Ishikawa (cell line): ENCODE measurements around the gene ITCH.

Source experiments
- CEBPB ChIP-seq: IDR thresholded peaks from 2 replicates; pipeline ENCODE4 v1.6.1; 2012
- EGR1 ChIP-seq: IDR thresholded peaks from 2 replicates; pipeline ENCODE4 v1.6.1; 2012
- EP300 ChIP-seq: IDR thresholded peaks from 2 replicates; pipeline ENCODE4 v1.6.1; 2012; ENCODE audit warnings: borderline replicate concordance
- FOXM1 ChIP-seq: IDR thresholded peaks from 2 replicates; pipeline ENCODE4 v1.6.1; 2012; ENCODE audit warnings: low read depth, borderline replicate concordance
- MAX ChIP-seq: IDR thresholded peaks from 2 replicates; pipeline ENCODE4 v1.6.1; 2012
- TEAD4 ChIP-seq: IDR thresholded peaks from 2 replicates; pipeline ENCODE4 v1.6.1; 2012
- TF ChIP-seq, protein P1 (sequence below): IDR thresholded peaks from 2 replicates; pipeline ENCODE4 v1.6.1; 2012
- TF ChIP-seq, protein P2 (sequence below): IDR thresholded peaks from 2 replicates; pipeline ENCODE4 v1.6.1; 2012; ENCODE audit warnings: low read depth, mild to moderate bottlenecking

GRCh38 chr20:34530342-34530741 lies 167.3 kb downstream of the ITCH start:
- TF ChIP-seq, protein P1, sequence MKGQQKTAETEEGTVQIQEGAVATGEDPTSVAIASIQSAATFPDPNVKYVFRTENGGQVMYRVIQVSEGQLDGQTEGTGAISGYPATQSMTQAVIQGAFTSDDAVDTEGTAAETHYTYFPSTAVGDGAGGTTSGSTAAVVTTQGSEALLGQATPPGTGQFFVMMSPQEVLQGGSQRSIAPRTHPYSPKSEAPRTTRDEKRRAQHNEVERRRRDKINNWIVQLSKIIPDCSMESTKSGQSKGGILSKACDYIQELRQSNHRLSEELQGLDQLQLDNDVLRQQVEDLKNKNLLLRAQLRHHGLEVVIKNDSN = no peak
- TF ChIP-seq EGR1 = no peak
- TF ChIP-seq FOXM1 = no peak
- TF ChIP-seq, protein P2, sequence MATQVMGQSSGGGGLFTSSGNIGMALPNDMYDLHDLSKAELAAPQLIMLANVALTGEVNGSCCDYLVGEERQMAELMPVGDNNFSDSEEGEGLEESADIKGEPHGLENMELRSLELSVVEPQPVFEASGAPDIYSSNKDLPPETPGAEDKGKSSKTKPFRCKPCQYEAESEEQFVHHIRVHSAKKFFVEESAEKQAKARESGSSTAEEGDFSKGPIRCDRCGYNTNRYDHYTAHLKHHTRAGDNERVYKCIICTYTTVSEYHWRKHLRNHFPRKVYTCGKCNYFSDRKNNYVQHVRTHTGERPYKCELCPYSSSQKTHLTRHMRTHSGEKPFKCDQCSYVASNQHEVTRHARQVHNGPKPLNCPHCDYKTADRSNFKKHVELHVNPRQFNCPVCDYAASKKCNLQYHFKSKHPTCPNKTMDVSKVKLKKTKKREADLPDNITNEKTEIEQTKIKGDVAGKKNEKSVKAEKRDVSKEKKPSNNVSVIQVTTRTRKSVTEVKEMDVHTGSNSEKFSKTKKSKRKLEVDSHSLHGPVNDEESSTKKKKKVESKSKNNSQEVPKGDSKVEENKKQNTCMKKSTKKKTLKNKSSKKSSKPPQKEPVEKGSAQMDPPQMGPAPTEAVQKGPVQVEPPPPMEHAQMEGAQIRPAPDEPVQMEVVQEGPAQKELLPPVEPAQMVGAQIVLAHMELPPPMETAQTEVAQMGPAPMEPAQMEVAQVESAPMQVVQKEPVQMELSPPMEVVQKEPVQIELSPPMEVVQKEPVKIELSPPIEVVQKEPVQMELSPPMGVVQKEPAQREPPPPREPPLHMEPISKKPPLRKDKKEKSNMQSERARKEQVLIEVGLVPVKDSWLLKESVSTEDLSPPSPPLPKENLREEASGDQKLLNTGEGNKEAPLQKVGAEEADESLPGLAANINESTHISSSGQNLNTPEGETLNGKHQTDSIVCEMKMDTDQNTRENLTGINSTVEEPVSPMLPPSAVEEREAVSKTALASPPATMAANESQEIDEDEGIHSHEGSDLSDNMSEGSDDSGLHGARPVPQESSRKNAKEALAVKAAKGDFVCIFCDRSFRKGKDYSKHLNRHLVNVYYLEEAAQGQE = no peak
- no peak for TF ChIP-seq EP300
- no peak for TF ChIP-seq TEAD4
- TF ChIP-seq MAX = no peak
- TF ChIP-seq CEBPB = no peak
